GM18526 (cell line): ENCODE results near the gene SMARCD3.

Source experiments
- POLR2A ChIP-seq: IDR thresholded peaks from 3 replicates; pipeline ENCODE4 v1.6.1; 2011; ENCODE audit not compliant: insufficient read length; ENCODE audit errors: extremely low read depth

The SMARCD3 gene

DNA sequence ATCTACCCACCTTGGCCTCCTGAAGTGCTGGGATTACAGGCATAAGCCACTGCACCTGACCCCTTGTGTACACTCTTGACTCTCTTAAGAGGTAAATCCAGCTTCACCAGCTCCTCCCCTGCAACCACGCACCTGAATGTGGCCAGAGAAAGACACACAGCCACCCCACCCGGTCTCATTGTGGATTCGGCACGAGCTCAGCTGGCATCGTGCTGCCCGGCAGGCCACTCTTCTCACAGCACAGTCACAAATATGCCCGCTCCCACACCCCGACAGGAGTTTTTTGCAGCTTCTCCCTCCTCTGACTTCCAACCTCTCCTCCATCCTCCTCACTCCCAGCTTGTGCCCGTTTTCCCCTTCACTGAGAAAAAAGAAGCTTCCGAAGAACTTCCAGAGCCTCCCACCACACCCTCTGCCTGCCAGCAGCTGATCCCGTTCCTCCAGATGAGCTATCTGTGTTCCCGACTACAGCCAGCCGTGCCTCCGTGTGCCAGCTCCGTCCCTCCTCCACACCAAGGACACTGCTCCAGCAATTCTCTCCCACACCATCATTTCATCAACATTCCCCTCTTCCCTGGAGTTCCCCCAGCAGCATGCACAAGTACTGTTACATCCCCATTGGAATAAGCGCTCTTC is 8.0 kb upstream of the SMARCD3 start:
- no peak for TF ChIP-seq POLR2A

DNA sequence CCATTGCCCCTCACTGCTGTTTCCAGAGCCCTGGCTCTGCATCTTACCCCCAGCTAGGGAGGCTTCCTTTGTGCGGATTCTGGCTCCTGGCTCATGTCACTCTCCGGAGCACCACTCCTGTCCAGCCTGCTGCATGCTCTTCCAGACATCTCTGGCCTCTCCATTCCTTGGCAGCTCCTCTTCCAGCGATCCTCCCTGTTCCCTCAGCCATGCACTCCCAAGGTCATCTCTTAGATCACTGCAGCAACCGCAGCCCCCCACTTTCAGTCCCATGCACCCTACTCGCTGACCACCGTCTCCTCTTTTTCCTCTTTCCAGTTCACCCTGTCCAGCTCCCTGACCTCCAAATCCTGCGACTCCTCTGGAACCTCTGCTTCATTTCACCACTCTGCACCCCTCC is 6.9 kb upstream of the SMARCD3 start:
- no peak for TF ChIP-seq POLR2A

DNA sequence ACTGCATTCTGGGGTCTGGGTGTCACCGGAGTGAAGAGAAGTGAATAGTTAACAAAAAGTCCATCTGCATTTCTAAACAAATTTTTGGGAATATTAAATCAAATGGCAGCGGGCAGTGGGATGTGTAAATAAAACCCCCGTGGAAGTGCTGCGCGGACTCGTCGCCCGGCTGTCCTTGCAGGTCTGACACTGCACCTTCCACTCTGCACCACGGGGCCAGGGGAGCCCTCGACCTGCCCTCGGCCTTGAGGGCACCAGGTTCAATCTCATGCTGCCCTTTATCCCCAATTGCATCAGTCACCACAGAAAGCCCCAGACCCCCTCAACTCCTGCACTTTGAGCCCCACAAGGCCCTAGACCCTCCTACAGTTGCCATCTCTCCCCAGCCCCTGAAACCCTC is 6.4 kb upstream of the SMARCD3 start:
- no peak for TF ChIP-seq POLR2A

DNA sequence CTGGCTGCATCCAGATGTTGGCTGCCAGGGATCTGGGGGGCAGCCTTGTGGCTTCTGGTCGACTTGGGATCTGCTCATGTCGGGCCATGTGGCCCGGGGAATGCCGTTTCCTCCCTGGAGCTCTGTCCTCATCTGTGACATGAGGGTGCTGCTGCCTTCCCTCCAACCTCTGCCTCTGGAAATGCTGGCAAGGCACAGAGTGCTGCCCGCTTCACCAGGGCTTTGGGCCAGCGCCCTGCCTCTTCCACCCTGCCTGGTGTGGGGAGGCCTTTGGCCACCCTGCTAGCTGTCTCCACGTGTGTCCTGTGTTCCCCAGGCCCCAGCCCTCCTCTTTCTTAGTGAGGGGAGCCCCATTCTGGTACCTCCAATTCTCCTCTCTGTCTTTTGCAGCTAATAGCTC is 5.8 kb upstream of the SMARCD3 start:
- TF ChIP-seq POLR2A = no peak

DNA sequence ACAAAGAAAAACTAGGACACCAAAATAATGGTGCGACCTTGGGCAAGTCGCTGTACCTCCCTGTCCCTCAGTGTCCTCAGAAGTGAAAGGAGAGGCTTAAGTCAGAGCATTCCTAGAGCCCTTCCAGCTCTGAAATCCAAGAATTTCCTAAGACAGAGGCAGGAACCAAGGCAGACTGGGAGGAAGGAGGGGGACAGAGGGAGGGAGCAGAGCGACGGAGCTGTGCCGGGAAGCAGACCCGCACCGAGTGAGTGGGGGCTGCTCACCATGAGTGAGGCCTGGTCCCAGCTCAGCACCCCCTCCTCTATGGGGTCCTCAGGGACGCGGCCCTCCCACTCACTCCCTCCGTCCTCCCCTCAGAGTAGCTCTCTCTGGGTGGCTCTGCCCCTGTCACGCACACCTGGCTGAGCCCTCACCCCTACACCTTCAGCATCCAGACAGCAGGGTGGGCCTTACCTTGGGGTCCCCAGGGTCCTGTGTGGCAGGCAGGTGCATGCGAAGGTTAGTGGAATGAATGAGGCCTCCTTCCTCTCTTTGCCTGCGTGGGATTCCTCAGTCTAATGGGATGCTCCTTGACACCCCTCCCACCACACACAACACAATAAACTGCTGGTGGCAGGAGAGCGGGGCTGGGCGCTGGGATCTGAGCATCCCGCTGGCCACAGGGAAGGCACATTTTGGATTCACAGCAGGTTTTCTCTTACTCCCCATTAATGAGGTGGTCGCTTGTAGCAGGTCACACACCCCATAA is 4.6 kb upstream of the SMARCD3 start:
- no peak for TF ChIP-seq POLR2A

DNA sequence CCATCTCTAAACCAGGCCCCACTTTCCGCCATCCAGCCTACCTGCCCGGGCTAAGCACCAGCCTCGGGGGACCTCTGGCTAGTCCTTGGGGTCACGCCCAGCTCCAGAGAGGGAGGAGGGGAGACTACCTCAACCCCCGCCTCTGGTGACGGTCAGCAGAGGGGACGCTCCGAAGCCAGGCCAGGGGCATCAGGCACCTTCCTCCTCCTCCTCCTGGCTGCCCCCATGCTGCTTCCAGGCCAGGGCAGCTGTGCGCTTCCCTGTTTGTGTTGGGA is 4.0 kb upstream of the SMARCD3 start:
- no peak for TF ChIP-seq POLR2A

DNA sequence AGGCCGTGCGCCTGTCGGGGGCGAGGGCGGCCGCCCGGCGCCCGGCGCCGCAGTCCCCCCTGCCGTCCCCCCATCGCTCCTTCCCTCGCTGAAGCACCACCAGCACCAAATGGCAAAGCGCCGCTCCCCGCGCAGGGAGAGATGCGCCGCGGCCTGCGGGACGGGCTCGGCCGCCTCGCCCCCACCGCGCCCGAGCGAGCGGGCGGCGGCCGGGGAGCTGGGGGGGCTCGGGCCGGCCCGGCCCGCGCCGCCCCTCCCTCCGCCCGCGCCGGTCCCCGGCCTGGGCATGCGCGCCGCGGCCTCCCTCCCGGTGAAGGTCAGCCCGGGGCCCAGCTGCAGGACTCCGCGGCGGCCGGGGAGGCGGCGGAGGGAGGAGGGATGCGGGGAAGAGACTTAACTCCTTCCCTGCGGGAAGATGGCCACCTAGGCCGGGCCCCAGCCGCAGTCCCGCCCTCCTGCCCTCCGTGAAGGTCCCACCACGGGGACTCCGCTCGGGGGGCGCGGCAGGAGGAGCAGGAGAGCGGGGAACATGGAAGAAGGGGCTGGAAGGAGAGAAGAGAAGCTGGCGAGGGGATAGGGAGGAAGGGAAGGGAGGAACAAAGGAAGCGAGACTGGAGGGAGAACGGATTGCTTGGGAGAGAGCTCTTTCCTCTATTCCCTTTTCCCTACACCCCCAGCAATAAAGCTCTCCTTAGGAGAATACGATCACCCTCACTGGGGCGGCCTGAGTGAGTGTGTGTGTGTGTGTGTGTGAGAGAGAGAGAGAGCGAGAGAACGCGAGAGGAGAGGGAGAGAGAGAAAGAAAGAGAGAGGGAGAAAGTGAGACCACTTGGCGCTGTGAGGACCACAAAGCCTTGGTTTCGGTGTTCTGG is 3.4 kb upstream of the SMARCD3 start:
- TF ChIP-seq POLR2A = no peak

DNA sequence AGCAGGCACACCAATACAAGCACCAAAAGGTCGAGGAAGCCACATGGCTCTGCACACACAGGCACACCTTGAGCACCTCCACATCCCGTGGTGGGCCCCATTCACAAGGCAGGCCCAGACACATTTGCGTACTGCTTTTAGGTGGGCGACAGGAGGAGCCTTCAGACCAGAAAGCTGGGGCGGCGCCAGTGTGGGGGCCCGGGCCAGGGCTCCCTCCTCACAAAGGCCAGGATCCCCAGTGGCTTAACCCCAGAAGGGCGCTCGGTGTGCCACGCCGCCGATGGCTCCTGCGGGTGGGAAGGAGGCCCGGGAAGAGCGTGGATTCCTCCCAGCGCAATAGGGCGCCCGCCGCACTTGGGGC is 2.8 kb upstream of the SMARCD3 start:
- no peak for TF ChIP-seq POLR2A

DNA sequence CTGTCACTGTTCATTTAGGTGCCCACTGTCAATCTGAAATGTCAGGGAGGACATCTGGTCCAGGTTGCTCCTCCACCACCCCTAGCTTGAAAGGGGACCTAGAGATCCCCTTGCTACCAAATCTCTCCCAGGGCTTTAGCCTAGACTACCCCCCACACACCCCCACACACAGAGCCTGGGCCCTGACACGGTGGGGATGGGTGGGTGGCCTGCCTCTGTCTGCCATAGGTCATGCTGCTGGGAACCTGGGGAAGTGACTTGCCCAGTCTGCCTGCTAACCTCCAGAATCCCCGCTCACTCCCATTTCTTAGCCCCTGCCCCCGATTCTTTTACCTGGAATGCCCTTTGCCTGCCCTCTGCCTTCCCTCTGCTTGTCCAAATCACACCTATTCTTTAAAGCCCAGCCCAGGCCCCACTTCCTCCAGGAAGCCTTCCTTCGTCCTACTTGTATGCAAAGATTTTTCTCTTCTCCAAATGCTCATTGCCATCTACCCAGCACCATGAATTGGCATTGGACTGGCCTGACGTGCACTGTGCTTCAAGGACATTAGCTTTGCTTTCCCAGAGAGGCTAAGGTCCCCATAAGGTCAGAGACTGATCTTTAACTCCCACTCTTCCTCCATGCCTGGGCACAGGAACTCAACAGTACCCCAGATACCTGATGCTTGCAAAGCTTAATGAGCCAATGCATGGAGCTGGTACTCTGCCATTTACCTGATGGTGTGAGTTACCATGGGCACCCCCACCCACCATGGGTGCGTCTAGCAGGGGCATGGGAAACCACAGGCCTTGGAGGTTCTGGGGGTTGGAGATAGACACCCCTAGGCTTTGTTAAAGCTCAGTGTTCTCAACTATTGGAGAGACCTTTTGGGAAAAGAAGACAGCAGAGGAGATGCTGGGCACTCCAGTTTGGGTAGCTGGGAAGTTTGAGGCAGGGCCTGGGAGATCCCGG is 2.0 kb upstream of the SMARCD3 start:
- no peak for TF ChIP-seq POLR2A

DNA sequence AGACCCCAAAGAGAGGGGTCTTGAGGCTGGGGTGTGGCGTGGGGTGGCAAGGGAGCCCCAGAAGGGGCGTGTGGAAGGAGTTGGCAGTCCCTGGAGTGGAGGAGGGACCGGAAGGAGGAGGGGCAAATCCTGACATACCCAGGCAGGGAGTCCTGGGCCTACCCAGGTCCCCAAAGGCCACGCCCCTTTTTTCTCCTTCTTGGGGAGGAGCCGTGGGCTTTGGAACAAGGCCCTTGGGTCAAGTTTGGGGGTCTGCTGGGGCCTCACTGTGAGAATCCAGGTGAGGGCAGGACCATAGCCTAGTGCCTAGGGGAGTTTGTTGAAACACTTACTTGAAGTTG is 1.2 kb upstream of the SMARCD3 start:
- no peak for TF ChIP-seq POLR2A

DNA sequence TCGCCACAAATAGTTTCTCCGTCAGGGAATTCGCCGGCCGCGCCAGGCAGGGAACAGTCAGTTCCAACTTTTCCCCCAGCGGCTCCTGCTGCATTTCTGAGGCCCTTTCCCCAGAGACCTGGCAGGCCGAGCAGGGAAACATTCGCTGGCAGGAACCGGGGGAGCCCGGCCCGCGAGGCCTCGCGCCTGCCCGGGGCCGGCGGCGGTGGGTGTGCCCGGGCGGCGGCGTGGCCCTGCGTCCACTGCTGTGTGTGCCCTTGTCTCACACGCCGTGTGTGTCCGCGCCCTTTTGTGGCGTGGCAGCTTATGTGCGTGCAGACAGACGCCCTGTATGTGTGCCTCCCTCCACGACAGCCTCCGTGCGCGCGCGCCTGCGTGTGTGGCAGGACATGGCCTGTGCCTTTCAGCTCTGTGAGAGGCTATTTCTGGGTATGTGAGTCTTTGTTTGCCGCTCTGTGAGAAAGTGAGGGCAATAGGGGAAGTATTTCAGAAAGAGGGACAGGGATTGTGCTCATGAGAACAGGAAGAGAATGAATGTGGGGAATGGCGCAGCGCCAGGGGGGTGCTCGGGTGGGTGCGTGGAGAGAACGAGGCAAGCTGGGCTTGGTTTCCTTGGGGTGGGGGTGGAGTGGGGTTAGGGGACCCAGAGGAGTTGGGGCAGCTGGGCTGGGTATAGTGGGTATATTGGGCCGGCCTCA is 689 bp upstream of the SMARCD3 start:
- TF ChIP-seq POLR2A = no peak

DNA sequence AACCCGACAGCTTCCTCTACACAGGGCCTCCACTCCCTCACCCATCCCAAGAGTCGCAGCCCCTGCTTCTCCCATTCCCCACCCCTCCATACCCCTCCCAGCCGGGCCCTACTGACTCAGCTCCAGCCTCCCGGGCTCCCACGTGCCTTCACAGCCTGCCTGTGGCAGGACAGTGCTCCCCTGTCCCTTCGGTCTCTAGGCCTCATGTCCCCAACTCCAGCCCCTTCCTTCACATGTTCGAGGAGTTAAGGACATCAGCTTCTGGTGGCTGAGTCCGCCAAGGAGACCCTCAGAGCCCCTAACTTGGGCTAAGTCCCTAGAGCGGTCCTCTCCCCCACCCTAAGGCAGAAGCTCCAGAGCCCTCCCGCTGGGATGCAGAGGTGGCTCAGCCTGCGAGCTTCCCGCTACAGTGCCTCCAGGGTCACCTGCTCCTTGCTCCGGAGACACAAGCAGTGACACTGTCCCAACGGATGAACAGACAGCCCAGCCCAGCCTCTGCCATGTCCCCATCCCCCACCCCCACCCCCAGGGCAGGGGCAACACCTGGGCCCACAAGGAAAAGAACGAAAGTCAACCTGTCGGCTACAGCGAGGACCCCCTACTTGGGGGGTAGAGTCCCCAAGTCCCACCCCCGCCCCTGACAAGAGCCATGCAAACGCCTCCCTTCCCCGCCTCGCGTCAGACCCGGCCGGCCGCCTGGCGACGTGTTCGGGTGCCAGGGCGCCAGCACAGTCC is 716 bp downstream of the SMARCD3 start:
- TF ChIP-seq POLR2A = no peak

DNA sequence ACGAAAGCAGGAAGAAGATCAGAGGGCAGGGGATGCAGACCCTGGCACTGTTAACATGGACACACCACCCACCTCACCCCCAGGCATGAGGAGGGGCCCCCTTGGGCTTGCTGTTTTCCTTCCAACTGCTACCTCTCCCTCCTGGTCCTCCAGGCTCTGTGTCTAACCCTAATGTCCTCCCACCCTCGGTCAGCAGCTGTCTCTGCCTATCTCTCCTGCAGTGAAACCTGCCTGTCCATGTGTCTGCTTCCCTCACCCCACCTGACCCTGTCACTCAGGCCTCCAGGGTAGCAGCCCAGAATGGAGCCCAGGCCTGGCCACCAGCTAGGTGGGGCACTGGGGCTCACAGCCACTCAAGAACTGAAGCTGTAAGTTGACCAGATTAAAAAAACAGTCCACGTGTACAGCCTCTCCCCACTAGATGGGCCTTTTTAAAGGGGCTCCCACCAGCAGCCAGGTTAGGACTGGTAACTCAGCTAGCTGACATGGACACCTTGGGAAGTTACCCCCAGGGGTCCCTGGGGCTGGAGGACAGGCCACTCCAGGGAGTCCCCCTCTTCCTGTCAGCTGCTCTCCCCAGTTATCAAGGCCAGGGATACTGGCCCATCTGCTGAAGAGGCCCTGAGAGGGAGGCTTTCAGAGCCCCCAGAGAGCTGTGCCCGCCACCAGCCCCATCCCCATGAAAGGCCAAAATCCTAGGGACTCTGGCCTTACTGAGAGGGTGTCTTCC is 1.5 kb downstream of the SMARCD3 start:
- no peak for TF ChIP-seq POLR2A
